ENCODE data around the gene ACBD5. TPM values are rescaled to one million over a fixed set of nuclear protein-coding genes. Genes with fewer than 3 reads are reported as not detected.

Gene ACBD5
- total and polyA plus RNA-seq, 9 donors = 7.2 to 15.4 (median 12.9) TPM

- WGBS, 3 donors = 6 to 7% (median 6%) methylated on average over 74 to 75 of the region's 75 CpGs
- TF ChIP-seq, protein P1, sequence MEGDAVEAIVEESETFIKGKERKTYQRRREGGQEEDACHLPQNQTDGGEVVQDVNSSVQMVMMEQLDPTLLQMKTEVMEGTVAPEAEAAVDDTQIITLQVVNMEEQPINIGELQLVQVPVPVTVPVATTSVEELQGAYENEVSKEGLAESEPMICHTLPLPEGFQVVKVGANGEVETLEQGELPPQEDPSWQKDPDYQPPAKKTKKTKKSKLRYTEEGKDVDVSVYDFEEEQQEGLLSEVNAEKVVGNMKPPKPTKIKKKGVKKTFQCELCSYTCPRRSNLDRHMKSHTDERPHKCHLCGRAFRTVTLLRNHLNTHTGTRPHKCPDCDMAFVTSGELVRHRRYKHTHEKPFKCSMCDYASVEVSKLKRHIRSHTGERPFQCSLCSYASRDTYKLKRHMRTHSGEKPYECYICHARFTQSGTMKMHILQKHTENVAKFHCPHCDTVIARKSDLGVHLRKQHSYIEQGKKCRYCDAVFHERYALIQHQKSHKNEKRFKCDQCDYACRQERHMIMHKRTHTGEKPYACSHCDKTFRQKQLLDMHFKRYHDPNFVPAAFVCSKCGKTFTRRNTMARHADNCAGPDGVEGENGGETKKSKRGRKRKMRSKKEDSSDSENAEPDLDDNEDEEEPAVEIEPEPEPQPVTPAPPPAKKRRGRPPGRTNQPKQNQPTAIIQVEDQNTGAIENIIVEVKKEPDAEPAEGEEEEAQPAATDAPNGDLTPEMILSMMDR (IDR thresholded peaks at IDR 0.05) = no peak
- TF ChIP-seq POLR2A (IDR thresholded peaks at IDR 0.05) = no peak
- no peak for TF ChIP-seq EP300 (IDR thresholded peaks at IDR 0.05)
- no peak overlapping the region for H3K27ac ChIP-seq
- no peaks in the 10 kb centered on the region for H3K4me1 ChIP-seq (ENCODE audit: insufficient read depth)
- no peak for DNase-seq
- no peaks in the 10 kb centered on the region for H3K36me3 ChIP-seq
- no peaks in the 10 kb centered on the region for H3K27me3 ChIP-seq
- intact Hi-C loops (cut with DNase I) = no loop called here
- no peaks in the 10 kb centered on the region for H3K9me3 ChIP-seq
- H3K4me3 ChIP-seq = peak overlapping the region; percentile 53
These were observed 18.5 kb upstream of the ACBD5 start for GRCh38 chr10:27258838-27259812.

DNA sequence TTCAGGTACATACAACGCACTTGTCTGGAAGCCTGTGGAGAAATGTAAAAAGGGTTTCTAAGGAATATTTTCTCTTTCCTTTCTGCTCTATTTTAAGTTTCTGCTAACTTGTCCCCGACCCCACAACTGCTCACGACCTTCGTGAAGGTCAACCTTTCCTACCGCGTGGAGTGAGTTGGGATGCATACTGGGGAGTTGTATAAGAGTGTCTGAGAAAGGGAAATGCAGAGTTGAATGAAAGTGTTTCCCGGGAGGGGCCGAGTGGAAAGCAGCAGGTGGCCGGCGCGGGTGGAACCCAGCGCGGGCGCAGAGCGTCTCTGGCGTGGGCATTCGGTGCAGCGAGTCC lies 17.9 kb upstream of the ACBD5 start:
- intact Hi-C loops (cut with DNase I) = no loop called here
- 4 to 6% (median 5%) methylated on average over 18 of the region's 18 CpGs for WGBS, 3 donors

GRCh38 chr10:27256299-27257189 lies 15.9 kb upstream of the ACBD5 start:
- WGBS, 3 donors = 89 to 95% (median 92%) methylated on average over 27 to 49 of the region's 58 CpGs
- peaks cover 2% of the 10 kb centered on the region for H3K4me1 ChIP-seq (ENCODE audit: insufficient read depth)
- no peaks in the 10 kb centered on the region for H3K27me3 ChIP-seq
- intact Hi-C loops (cut with DNase I) = no loop called here
- no peak for DNase-seq
- TF ChIP-seq EP300 (IDR thresholded peaks at IDR 0.05) = no peak
- TF ChIP-seq, protein P1 (IDR thresholded peaks at IDR 0.05) = no peak
- no peak for TF ChIP-seq POLR2A (IDR thresholded peaks at IDR 0.05)
- no peak overlapping the region for H3K27ac ChIP-seq
- H3K36me3 ChIP-seq = no peaks in the 10 kb centered on the region
- no peak overlapping the region for H3K4me3 ChIP-seq
- H3K9me3 ChIP-seq = no peaks in the 10 kb centered on the region

More for the DNA sequence above, 17.9 kb upstream of the ACBD5 start:
- Histone ChIP-seq H3K27me3 (no peaks in the 10 kb centered on the region), H3K36me3 (no peaks in the 10 kb centered on the region), H3K4me1 (ENCODE audit: insufficient read depth) (no peaks in the 10 kb centered on the region), H3K9me3 (no peaks in the 10 kb centered on the region), H3K4me3 (peak overlapping the region; percentile 53), H3K27ac (no peak overlapping the region)
- TF ChIP-seq EP300 (IDR thresholded peaks at IDR 0.05) = no peak
- TF ChIP-seq, protein P1 (IDR thresholded peaks at IDR 0.05) = no peak
- TF ChIP-seq POLR2A (IDR thresholded peaks at IDR 0.05) = no peak
- DNase-seq = no peak

DNA sequence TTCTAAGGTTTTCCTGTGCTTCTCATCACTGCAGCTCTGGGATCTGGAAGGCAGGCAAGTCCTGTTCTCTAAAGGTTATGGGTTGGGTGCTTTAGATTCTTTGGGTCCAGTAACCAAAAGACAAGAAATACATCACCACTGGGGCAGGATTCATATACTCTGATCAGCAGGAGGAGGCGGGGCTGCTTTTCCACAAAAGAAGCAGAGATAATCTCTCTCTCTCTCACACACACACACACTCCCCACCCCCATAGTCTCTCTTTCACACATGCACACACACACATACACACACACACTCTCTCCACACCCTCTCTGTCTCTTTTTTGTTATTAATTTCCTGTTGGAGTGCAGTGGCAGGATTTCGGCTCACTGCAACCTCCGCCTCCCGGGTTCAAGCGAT lies 13.0 kb upstream of the ACBD5 start:
- Histone ChIP-seq H3K36me3 (no peaks in the 10 kb centered on the region), H3K4me1 (ENCODE audit: insufficient read depth) (peaks cover 2% of the 10 kb centered on the region), H3K4me3 (no peak overlapping the region), H3K9me3 (no peaks in the 10 kb centered on the region), H3K27me3 (no peaks in the 10 kb centered on the region), H3K27ac (no peak overlapping the region)
- intact Hi-C loops (cut with DNase I) = no loop called here
- WGBS, 3 donors = 94 to 97% (median 97%) methylated on average over 5 of the region's 5 CpGs
- no peak for DNase-seq
- TF ChIP-seq, protein P1 (IDR thresholded peaks at IDR 0.05) = no peak
- TF ChIP-seq EP300 (IDR thresholded peaks at IDR 0.05) = no peak

Data from ovary (tissue), 9 donors.